AG04449 (cell line): ENCODE measurements around the gene CPT1A.

Experiments
- CTCF ChIA-PET: fragments of 350-600 bp; formaldehyde crosslinking; extraction: SDS; loops from one replicate; lab custom pipeline; 2021; ENCODE audit warnings: antibody characterized with exemption; lab: Yijun Ruan, JAX
- POLR2A ChIA-PET: fragments of 400-600, 350-600 bp; formaldehyde crosslinking; extraction: SDS; loops from one replicate; lab custom pipeline; 2020; ENCODE audit warnings: antibody characterized with exemption, inconsistent platforms; lab: Yijun Ruan, JAX
- DNase-seq: peaks from one replicate; pipeline ENCODE4 v3.0.0-alpha.2; 2010; ENCODE audit warnings: low read depth, low spot score
- H3K4me3 ChIP-seq: 2 replicates; pipeline ENCODE4 v1.5.1; 2011; ENCODE audit warnings: low read depth, mild to moderate bottlenecking, control low read depth, low read length
- CTCF ChIP-seq: IDR thresholded peaks from one replicate; pipeline ENCODE4 v1.5.1; 2011; ENCODE audit warnings: mild to moderate bottlenecking, moderate library complexity, low read length, control low read depth, inconsistent platforms; ENCODE audit not compliant: insufficient read depth; ENCODE audit errors: missing control alignments

Gene CPT1A

DNA sequence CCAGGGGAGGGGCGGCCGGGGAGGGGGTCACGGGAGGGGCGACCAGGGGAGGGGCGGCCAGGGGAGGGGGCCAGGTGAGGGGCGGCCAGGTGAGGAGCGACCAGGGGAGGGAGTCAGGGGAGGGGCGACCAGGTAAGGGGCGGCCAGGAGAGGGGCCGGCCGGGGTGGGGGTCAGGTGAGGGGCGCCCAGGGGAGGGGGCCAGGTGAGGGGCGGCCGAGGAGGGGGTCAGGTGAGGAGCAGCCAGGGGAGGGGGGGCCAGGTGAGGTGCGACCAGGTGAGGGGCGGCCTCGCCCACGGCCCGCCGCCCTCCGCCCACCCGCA, 90.8 kb downstream of the CPT1A start:
- CTCF ChIA-PET, result no interaction called here

GRCh38 chr11:68750195-68751003, 91.3 kb downstream of the CPT1A start:
- no peak for TF ChIP-seq CTCF
- ChIA-PET CTCF (no interaction called here), POLR2A (interaction anchor here (0.6 kb wide), 1 partner anchor 42 kb away, joined by 3 read pairs; no protein-coding TSS in a partner anchor)
- DNase-seq, result no peak
- no peak overlapping the region for H3K4me3 ChIP-seq

More for the DNA sequence above, 90.8 kb downstream of the CPT1A start:
- DNase-seq, result no peak
- POLR2A ChIA-PET, result no interaction called here
- no peak for TF ChIP-seq CTCF
- peak overlapping the region; percentile 47 for H3K4me3 ChIP-seq

- CTCF ChIA-PET, result no interaction called here
- no peak for DNase-seq
- POLR2A ChIA-PET, result interaction anchor here (0.6 kb wide), 1 partner anchor 43 kb away, joined by 3 read pairs; no protein-coding TSS in a partner anchor
Observed at GRCh38 chr11:68749229-68750123, 92.2 kb downstream of the CPT1A start.

DNA sequence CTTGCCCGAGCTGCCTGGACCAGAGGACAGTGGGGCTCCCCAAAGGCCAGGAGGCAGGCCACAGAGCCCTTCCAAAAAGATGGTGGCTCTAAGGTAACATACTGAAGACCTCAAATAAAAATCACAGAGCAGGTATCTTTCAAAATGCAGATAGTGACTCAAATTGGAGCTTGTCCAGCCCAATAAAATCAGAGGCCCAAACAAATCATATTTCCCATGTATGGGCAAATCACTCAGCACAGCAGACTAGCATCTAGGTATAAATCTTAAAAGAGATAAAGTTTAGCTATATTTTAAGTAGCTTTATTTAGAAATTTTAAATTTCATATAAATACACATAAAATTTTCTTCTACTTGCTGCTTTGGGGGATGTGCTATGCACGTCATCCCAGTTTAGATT, 93.7 kb downstream of the CPT1A start:
- ChIA-PET POLR2A (interaction anchor here (0.7 kb wide), 1 partner anchor 10 kb away, joined by 3 read pairs; no protein-coding TSS in a partner anchor), CTCF (no interaction called here)
- DNase-seq, result no peak
- TF ChIP-seq CTCF, result no peak
- H3K4me3 ChIP-seq, result no peak overlapping the region

More at GRCh38 chr11:68749229-68750123, 92.2 kb downstream of the CPT1A start:
- no peak overlapping the region for H3K4me3 ChIP-seq
- no peak for TF ChIP-seq CTCF

DNA sequence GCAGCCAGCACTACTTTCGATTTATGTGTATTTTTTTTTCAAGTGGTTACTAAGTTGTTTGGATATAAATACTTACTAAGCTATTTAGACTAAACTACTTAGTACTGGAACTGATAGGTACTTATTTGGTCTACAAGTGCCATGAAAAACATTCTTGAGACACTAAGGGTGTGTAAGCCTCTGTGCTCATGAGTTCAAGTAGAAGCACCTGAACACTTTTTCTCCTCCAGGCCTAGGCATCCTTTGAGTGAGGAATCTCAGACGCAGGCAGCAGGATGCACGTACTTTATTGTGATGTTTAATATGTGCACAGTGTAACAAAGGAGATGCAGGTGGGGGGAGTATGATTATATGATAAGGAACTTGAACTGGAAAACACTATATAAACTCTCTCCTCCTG, 98.2 kb downstream of the CPT1A start:
- CTCF ChIA-PET, result no interaction called here
- TF ChIP-seq CTCF, result no peak
- POLR2A ChIA-PET, result no interaction called here

DNA sequence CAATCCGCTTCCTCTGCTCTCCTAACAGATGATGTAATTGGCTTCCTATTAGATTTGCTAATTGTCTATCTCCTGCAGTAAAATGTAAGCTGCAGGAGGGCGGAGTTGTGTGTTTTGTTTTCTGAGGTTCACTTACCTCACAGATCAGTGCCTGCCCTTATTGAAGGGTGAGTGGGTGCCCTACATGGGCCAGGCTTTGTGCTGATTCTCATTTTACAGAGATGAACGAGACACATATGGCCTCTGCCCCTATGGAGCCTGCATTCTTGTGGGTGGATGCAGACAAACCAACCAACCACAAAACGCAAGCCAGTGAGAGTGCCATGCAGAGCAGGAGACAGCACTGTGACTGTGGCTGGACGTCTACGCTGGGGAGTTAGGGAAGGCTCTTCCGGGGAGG, 100.3 kb downstream of the CPT1A start:
- POLR2A ChIA-PET, result no interaction called here
- CTCF ChIA-PET, result no interaction called here
- DNase-seq, result peak; percentile 14
- TF ChIP-seq CTCF, result no peak
- H3K4me3 ChIP-seq, result no peak overlapping the region

More for the DNA sequence above, 98.2 kb downstream of the CPT1A start:
- no peak for DNase-seq
- H3K4me3 ChIP-seq, result no peak overlapping the region
